IPS DF 4.7 (cell line): ENCODE data around the gene SLC20A1.
"Not testable (repeated sequence)": the region's sequence is repeated elsewhere in the genome, so short reads cannot be mapped to it uniquely, and the experiment has no call there.

ENCODE experiments used
- DNase-seq: peaks from one replicate; pipeline ENCODE4 v3.0.0-alpha.2; 2013; ENCODE audit warnings: low spot score; ENCODE audit errors: extremely low read depth

SLC20A1 gene

GRCh38 chr2:112646102-112646719 lies 472 bp downstream of the SLC20A1 start:
- DNase-seq: no peak

- no peak for DNase-seq
Observed at GRCh38 chr2:112646791-112647689, 1.3 kb downstream of the SLC20A1 start.

DNA sequence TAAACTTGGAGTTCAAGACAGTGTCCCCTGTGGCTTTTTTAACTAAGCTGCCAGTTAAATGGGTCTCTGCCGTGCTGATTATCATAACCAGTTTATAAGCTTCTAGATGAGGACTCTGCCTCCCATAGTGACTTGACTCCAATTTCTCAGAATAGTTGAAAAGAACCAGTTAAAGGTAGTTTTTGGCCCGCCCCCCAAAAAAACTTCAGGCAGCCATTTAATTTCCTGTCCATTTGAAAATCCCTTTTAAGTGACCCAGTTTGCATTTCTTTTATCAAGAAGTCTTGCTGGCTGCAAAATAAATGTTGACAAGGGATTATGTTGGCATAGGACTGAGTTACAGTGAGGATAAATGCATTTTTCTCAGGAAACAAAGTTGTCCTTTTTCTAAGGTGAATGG lies 2.3 kb downstream of the SLC20A1 start:
- no peak for DNase-seq

DNA sequence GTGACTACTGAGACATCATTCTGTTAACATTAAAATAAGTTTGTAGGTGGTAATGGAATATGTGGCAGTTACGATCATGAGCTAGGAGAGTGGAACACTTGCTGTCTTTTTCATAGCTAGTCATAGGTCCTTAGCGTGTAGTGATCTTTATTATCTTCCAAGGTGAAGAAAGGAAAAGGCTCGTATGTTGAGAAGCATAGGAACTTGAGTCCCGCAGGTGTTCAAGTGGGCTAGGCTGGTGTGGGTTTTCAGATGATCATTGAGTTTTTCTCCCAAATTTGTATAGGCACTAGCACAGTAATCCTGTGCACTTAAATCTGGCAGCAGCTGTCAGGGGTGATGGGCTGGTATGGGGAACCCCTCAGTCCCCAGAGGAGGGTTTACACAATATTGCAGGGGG lies 10.9 kb downstream of the SLC20A1 start:
- DNase-seq: no peak

DNA sequence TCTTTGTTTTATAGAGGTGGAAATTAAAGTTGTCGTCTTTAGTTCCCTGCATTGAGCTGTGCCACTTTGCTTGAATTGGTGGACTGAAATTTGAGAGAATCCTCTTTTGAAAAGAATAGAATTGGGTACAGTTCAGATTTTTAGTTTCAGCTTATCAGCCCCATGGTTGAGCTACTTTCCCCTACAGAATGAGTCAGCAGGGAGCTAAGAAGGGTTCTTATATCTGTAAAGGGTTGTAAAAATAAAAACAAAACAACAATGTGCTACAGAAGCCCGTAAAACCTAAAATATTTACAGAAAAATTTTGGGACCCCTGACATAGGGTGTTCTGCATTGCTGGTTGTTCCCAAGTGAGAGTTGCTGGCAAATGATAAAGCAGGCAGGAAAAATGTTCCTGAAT lies 12.6 kb downstream of the SLC20A1 start:
- DNase-seq: no peak

- no peak for DNase-seq
Observed at GRCh38 chr2:112658839-112659667, 13.3 kb downstream of the SLC20A1 start.

DNA sequence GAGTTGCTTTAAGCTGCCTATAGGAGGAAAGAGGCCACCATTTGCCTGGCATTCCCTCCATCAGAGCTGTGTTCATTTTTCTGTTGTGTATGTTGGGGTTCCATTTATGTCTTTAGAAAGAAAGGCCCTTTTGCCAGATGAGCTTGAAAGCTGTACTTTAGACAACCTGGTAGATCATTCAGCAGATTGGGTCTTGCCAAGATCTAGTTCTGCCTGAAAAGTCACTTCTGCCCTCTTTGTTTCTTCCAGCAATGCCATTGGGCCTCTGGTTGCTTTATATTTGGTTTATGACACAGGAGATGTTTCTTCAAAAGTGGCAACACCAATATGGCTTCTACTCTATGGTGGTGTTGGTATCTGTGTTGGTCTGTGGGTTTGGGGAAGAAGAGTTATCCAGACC lies 14.4 kb downstream of the SLC20A1 start:
- DNase-seq: no peak

- no peak for DNase-seq
Observed at GRCh38 chr2:112661656-112662305, 16.0 kb downstream of the SLC20A1 start.

DNA sequence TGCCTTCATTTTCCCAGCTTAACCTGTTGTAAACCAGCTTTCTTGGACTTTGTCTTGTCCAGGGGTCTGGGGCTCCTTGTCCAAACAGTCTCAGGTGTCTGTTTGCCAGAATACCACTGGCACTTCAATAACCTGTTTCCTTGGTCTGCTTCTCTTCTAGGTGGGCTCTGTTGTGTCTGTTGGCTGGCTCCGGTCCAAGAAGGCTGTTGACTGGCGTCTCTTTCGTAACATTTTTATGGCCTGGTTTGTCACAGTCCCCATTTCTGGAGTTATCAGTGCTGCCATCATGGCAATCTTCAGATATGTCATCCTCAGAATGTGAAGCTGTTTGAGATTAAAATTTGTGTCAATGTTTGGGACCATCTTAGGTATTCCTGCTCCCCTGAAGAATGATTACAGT lies 17.0 kb downstream of the SLC20A1 start:
- DNase-seq: no peak

DNA sequence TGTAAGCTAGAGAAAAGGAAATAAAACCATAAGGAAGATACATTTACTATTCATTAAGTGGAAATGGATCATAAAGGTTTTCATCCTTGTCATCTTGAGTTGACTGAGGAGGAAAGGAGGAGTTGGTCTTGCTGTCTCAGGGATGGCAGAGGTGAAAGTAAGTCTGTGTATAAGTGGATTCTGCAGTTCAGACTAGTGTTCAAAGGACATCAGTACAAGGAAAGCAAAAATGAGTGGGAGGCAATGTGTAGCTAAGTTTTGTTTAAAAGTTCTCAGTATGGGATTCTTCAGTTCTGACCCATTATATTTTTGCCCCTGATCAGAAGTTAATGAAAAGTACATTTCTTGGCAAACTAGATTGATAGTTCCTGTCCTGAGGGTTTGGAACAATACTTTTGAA lies 18.9 kb downstream of the SLC20A1 start:
- no peak for DNase-seq

- DNase-seq: no peak
Observed at GRCh38 chr2:112665113-112665780, 19.5 kb downstream of the SLC20A1 start.

- DNase-seq: no peak
Observed at GRCh38 chr2:112666761-112667122, 21.0 kb downstream of the SLC20A1 start.

DNA sequence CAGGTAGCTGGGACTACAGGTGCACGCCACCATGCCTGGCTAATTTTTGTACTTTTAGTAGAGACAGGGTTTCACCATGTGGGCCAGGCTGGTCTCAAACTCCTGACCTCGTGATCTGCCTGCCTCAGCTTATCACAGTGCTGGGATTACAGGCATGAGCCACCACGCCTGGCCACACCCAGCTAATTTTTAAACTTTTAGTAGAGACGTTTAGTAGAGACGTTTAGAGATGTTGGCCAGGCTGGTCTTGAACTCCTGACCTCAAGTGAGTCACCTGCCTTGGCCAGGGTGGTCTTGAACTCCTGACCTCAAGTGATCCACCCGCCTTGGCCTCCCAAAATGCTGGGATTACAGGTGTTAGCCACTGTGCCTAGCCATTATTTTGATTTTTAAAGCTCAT lies 21.8 kb downstream of the SLC20A1 start:
- not testable (repeated sequence) for DNase-seq

GRCh38 chr2:112669667-112670066 lies 23.9 kb downstream of the SLC20A1 start:
- no peak for DNase-seq

DNA sequence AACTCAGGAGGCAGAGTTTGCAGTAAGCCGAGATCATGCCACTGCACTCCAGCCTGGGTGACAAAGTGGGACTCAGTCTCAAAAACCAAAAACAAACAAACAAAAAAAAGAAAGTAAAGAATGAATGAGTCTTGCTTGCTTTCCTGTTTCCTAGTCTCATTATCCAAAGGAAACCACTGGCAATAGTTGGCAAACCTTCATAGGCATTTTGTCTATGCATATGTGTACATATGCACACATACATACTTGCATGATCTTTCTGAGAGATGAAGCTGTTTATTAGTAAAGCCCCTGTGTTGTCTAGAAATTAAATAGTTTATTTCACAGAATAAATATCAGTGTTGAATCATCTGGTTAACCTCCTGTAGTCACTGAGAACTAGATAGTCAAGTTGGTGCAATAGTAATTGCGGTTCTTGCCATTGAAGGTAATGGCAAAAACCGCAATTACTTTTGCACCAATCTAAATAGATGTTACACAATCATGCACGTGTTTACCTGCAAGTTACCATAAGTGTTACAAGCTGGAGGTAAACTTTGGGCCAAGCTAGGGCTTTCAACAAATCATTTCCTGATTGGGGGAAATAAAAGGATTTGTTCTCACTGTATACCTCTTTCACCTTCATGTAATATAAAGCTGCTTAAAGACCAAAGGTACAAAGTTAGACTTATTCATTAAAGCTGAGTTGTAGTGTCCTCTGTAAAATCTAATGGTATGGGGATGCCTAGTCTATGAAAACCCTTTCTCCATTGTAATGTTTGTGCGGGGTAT lies 24.7 kb downstream of the SLC20A1 start:
- DNase-seq: no peak

DNA sequence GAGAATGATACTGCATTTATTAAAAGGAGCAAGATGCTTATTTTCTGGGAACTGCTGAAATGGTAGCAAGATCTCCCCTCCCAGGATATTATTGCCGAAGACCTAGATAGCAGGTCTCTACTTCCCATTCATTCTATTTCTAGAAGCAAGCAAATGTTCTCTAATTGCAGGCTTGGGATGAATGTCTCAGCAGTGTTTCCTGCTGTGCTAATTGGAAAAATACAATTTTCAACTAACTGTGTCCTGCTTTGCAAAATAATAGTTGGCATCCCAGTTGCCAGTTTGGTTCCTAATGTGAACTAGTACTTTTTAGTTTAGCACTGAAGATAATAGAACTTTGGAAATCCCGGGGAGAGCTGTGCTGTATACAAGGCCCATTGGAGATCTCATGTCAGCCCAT lies 26.1 kb downstream of the SLC20A1 start:
- no peak for DNase-seq

- no peak for DNase-seq
Observed at GRCh38 chr2:112673008-112673407, 27.3 kb downstream of the SLC20A1 start.

- DNase-seq: no peak
Observed at GRCh38 chr2:112674229-112674628, 28.5 kb downstream of the SLC20A1 start.

GRCh38 chr2:112679484-112679883 lies 33.7 kb downstream of the SLC20A1 start:
- DNase-seq: no peak

GRCh38 chr2:112680666-112681101 lies 34.9 kb downstream of the SLC20A1 start:
- DNase-seq: no peak
